Renal pelvis (tissue), 4 donors: ENCODE data around the gene ZNF646. TPM values are rescaled to one million over a fixed set of nuclear protein-coding genes. Genes with fewer than 3 reads are reported as not detected.

ENCODE experiments used
- DNase-seq: peaks from one replicate; pipeline ENCODE4 v3.0.0-alpha.2; 2013
- polyA plus RNA-seq, 3 donors: library from polyadenylated mRNA; unstranded; fragments of 120-200 nt; gene quantifications; one replicate each; pipeline ENCODE4 v1.2.1, GENCODE V29; 2013; ENCODE audit not compliant: insufficient read length in 3 of 3

Gene ZNF646
- polyA plus RNA-seq, 3 donors, result 13.2 to 19.0 (median 14.5) TPM

GRCh38 chr16:31081428-31082351 lies 7.5 kb downstream of the ZNF646 start:
- no peak for DNase-seq

- DNase-seq, result no peak
These were observed 8.3 kb downstream of the ZNF646 start for GRCh38 chr16:31082368-31083045.

GRCh38 chr16:31083081-31083480 lies 8.9 kb downstream of the ZNF646 start:
- no peak for DNase-seq

- no peak for DNase-seq
These were observed 9.3 kb downstream of the ZNF646 start for GRCh38 chr16:31083556-31083955.

- DNase-seq, result no peak
These were observed 9.8 kb downstream of the ZNF646 start for GRCh38 chr16:31083981-31084380.

- DNase-seq, result no peak
These were observed 10.5 kb downstream of the ZNF646 start for GRCh38 chr16:31084584-31085302.

- DNase-seq, result no peak
These were observed 11.2 kb downstream of the ZNF646 start for GRCh38 chr16:31085411-31085810.

GRCh38 chr16:31085873-31086628 lies 11.8 kb downstream of the ZNF646 start:
- DNase-seq, result no peak

- DNase-seq, result no peak
These were observed 12.3 kb downstream of the ZNF646 start for GRCh38 chr16:31086629-31086906.

GRCh38 chr16:31087481-31087880 lies 13.3 kb downstream of the ZNF646 start:
- no peak for DNase-seq

GRCh38 chr16:31087971-31088370 lies 13.7 kb downstream of the ZNF646 start:
- DNase-seq, result no peak

GRCh38 chr16:31088459-31089183 lies 14.4 kb downstream of the ZNF646 start, which contains the start of gene PRSS53:
Gene PRSS53 (minus strand): TSS chr16:31088943. CDS start chr16:31088809, 134 bp downstream.
- DNase-seq, result no peak

- DNase-seq, result no peak
These were observed 15.0 kb downstream of the ZNF646 start for GRCh38 chr16:31089199-31089598.

GRCh38 chr16:31090540-31090939 lies 16.3 kb downstream of the ZNF646 start:
- no peak for DNase-seq

GRCh38 chr16:31092330-31092729 lies 18.1 kb downstream of the ZNF646 start:
- DNase-seq, result no peak

- DNase-seq, result peak; percentile 11
These were observed 19.0 kb downstream of the ZNF646 start for GRCh38 chr16:31093132-31093703.

- DNase-seq, result peak; percentile 11
These were observed 19.8 kb downstream of the ZNF646 start for GRCh38 chr16:31094088-31094423.

- DNase-seq, result peak; percentile 93
These were observed 20.4 kb downstream of the ZNF646 start, which contains the start of gene VKORC1 for GRCh38 chr16:31094424-31095120. Gene VKORC1 (minus strand): TSS chr16:31094797. CDS start chr16:31094729, 68 bp downstream.

GRCh38 chr16:31099860-31100638 lies 25.8 kb downstream of the ZNF646 start:
- no peak for DNase-seq
